Caco-2 (cell line): ENCODE data around the gene KCND1. TPM values are rescaled to one million over a fixed set of nuclear protein-coding genes. Genes with fewer than 3 reads are reported as not detected.

Experiments
- BruUV-seq: library from RNA; stranded (reverse); fragments of 400-500 nt; replicated peaks from 2 replicates; lab custom pipeline; 2021; lab: Mats Ljungman, UMichigan
- CTCF ChIA-PET: fragments of 300-600 bp; sonication (Branson Sonifier 250); formaldehyde crosslinking; loops from one replicate; lab custom pipeline; 2022; ENCODE audit warnings: antibody characterized with exemption; lab: Charles Lee
- POLR2A ChIA-PET: fragments of 300-600 bp; sonication (Branson Sonifier 250); formaldehyde crosslinking; loops from one replicate; lab custom pipeline; 2022; ENCODE audit warnings: antibody characterized with exemption; lab: Charles Lee
- DNase-seq, 2 experiments: peaks; one replicate each; pipeline versions ENCODE4 v3.0.0 to v3.0.0-alpha.2; 2020 to 2022
- H3K27me3 ChIP-seq: replicated peaks from 2 replicates; pipeline ENCODE4 v1.6.0; 2011; ENCODE audit warnings: low read length; ENCODE audit not compliant: control insufficient read depth, insufficient read depth
- H3K36me3 ChIP-seq: 2 replicates; pipeline ENCODE4 v1.5.1; 2011; ENCODE audit warnings: low read length; ENCODE audit not compliant: control insufficient read depth, insufficient read depth
- H3K4me1 ChIP-seq: fragments of 250-450 bp; sonication (Bioruptor Pico); 2 replicates; pipeline ENCODE4 v1.5.1; 2020; ENCODE audit warnings: mild to moderate bottlenecking
- H3K4me3 ChIP-seq: 2 replicates; pipeline ENCODE4 v1.5.1; 2011; ENCODE audit warnings: low read depth, mild to moderate bottlenecking, control low read depth, low read length
- H3K9me3 ChIP-seq: fragments of 250-450 bp; sonication (Bioruptor Pico); 2 replicates; pipeline ENCODE4 v1.5.1; 2020; ENCODE audit warnings: mild to moderate bottlenecking, moderate library complexity
- H3K27ac Mint-ChIP-seq: one replicate; pipeline ENCODE4 v1.8.0; 2022; ENCODE audit warnings: mixed read lengths; ENCODE audit not compliant: unreplicated experiment
- H3K27me3 Mint-ChIP-seq: one replicate; pipeline ENCODE4 v1.8.0; 2022; ENCODE audit warnings: mixed read lengths; ENCODE audit not compliant: insufficient read depth, unreplicated experiment
- H3K36me3 Mint-ChIP-seq: one replicate; pipeline ENCODE4 v1.8.0; 2022; ENCODE audit warnings: mild to moderate bottlenecking, mixed read lengths; ENCODE audit not compliant: insufficient read depth, unreplicated experiment
- H3K4me1 Mint-ChIP-seq: one replicate; pipeline ENCODE4 v1.8.0; 2022; ENCODE audit warnings: low read depth, mixed read lengths; ENCODE audit not compliant: unreplicated experiment
- H3K4me3 Mint-ChIP-seq: one replicate; pipeline ENCODE4 v1.8.0; 2022; ENCODE audit warnings: mild to moderate bottlenecking, moderate library complexity, mixed read lengths; ENCODE audit not compliant: unreplicated experiment
- H3K9me3 Mint-ChIP-seq: one replicate; pipeline ENCODE4 v1.8.0; 2022; ENCODE audit warnings: mixed read lengths; ENCODE audit not compliant: unreplicated experiment
- CTCF ChIP-seq, 2 experiments: fragments of 200-600 bp in 1 of 2; IDR thresholded peaks; 1 replicate in 1 of 2; 2 replicates in 1 of 2; pipeline versions ENCODE4 v1.5.1 to v1.8.0; 2011 to 2022; ENCODE audit warnings: antibody characterized with exemption in 1 of 2, control low read depth in 1 of 2, inconsistent platforms in 1 of 2, low read depth in 1 of 2, low read length in 1 of 2, mild to moderate bottlenecking in 1 of 2, moderate library complexity in 1 of 2; ENCODE audit not compliant: insufficient read depth in 1 of 2, severe bottlenecking in 1 of 2, unreplicated experiment in 1 of 2
- intact Hi-C: fragments of 100-400 bp; cut with micrococcal nuclease; formaldehyde crosslinking; loops from one replicate; pipeline ENCODE4 v1.10.0; 2022; ENCODE audit not compliant: unreplicated experiment
- total RNA-seq: library from RNA; stranded (reverse); gene quantifications from 2 replicates; pipeline ENCODE4 v1.2.3, GENCODE V29; 2022

Gene KCND1
- total RNA-seq, 1 experiment from 2014 or later = 0.88 TPM

DNA sequence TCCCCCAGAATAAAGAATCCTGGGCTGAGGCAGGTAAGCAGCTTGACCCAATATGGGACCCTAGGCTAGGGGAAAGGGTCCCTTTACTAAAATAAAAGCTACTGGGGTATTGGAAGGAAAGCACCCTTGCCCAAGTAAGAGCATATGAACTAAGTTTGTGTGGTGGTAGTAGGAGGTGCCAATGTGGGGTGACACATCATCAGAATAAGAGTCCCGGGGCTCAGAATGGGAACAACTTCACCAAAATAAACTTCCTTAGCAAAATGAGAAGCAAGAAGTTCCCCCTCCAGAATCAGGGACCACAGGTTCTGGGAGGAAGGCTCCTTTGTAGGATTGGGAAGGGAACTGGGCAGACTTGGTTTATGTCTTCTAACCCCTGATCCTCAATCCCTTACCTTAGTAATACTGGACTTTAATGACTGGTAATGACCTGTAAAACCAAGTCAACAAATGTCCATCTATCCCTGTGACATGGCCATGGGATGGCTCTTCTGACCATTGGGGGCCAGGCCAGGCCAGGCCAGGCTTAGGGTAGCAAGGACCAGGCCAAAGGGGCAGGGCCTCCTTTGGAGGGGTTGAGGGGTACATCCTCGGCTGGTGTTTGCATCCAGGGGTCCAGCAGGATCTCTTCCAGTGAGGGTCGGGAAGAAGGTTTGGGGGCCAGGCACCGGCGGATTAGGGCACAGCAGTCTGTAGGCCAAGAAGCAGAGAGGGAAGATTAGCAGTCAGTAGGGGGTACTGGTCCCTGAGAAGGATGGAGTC lies 57.9 kb downstream of the KCND1 start:
- Histone ChIP-seq H3K4me3 (no peak overlapping the region), H3K27me3 (no peaks in the 10 kb centered on the region), H3K4me1 (peaks cover 10% of the 10 kb centered on the region; the same call in 1 of the 2 replicates), H3K9me3 (no peaks in the 10 kb centered on the region), H3K36me3 (no peaks in the 10 kb centered on the region; the same call in 1 of the 2 replicates)
- Mint-ChIP-seq H3K27me3 (no peaks in the 10 kb centered on the region), H3K4me3 (no peak overlapping the region), H3K36me3 (peaks cover 49% of the 10 kb centered on the region), H3K27ac (no peak overlapping the region), H3K9me3 (no peaks in the 10 kb centered on the region), H3K4me1 (peaks cover 34% of the 10 kb centered on the region)
- no TSS peak for BruUV-seq
- intact Hi-C loops = loop anchor here (2.0 kb wide), 1 partner anchor 59 kb away; no protein-coding TSS in a partner anchor
- ChIA-PET CTCF (no interaction called here), POLR2A (no interaction called here)
- DNase-seq = no peak
- no peak for TF ChIP-seq CTCF (IDR thresholded peaks at IDR 0.05; ENCODE audit: insufficient read depth in 1 of 2, low read depth in 1 of 2, low read length in 1 of 2, severe bottlenecking in 1 of 2, unreplicated experiment in 1 of 2)

DNA sequence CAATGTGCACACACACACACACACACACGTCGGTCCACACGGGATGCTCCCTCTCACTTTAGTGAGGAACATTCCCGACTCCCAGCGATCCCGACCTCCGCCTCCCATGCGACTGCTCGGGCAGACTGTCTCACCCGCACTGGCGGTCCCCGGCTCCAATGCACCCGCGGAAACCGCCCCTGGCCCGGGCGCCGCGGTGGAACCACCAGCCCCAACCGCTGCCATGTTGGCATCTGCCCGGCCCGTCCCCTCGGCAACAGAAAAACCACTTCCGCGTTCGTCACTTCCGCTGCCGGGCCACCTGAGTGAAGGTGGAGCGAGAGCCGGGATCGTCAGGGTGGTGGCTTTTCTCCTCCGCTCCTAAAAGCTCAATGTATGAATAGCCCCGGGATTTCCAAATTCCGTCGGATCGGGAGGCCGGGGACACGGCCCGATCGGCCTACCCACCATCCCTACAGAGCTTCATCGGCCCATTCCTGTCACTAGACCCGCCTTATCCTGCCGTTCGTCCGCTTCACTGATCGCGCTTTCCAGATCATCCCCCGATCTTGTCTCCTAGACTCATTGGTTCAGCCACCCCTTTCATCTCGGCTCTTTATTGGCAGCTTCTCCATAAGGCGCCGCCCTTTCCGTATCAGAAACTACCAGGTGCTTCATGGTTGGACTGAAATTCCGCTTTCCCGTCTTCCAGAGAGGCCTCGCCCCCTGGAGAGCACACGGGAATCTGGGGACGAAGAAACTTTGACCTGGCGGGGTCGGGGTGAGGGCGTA lies 60.0 kb downstream of the KCND1 start, which contains the start of gene SLC35A2:
TSS of gene SLC35A2 (minus strand) at position 235 of the 771 bp plus-strand sequence. CDS start at position 225, 10 bp downstream.
- H3K9me3 ChIP-seq = no peaks in the 10 kb centered on the region
- Mint-ChIP-seq H3K27ac (peak within 1 kb of the TSS; percentile 100), H3K9me3 (no peaks in the 10 kb centered on the region), H3K4me3 (peak within 1 kb of the TSS; percentile 95), H3K27me3 (no peaks in the 10 kb centered on the region), H3K36me3 (peaks cover 33% of the 10 kb centered on the region), H3K4me1 (peaks cover 21% of the 10 kb centered on the region)
- TF ChIP-seq CTCF (IDR thresholded peaks at IDR 0.05; ENCODE audit: insufficient read depth in 1 of 2, low read depth in 1 of 2, low read length in 1 of 2, severe bottlenecking in 1 of 2, unreplicated experiment in 1 of 2) = no peak
- BruUV-seq = no TSS peak
- H3K36me3 ChIP-seq = no peaks in the 10 kb centered on the region; the same call in 1 of the 2 replicates
- peak within 1 kb of the TSS; percentile 87 for H3K4me3 ChIP-seq
- ChIA-PET POLR2A (interaction anchor here (0.6 to 1.6 kb wide), 11 partner anchors 9 to 1261 kb away, joined by 3 to 24 read pairs (median 4); partner anchors contain the start of genes ELK1, HDAC6, PQBP1 and TIMM17B), CTCF (interaction anchor here (1.0 to 1.5 kb wide), 6 partner anchors 14 to 244 kb away, joined by 3 to 4 read pairs (median 4); partner anchors contain the start of genes PQBP1 and TIMM17B)
- intact Hi-C loops = loop anchor here (1.0 to 2.0 kb wide), 2 partner anchors 13 to 57 kb away; no protein-coding TSS in a partner anchor
- H3K4me1 ChIP-seq = 0 out of 2 replicates have a peak, but pooled peaks cover 7% of the 10 kb centered on the region
- DNase-seq = peak; percentile 86 to 91
- no peaks in the 10 kb centered on the region for H3K27me3 ChIP-seq

Other genes with a start within 250 kb of the KCND1 start
- not detected in 2 replicates for gene GLOD5, start 210.1 kb downstream of the KCND1 start, total RNA-seq
- gene GATA1, start 185.3 kb downstream of the KCND1 start, total RNA-seq = not detected in 2 replicates
- 99.6 and 110 TPM in 2 replicates for gene HDAC6, start 169.8 kb downstream of the KCND1 start, total RNA-seq
- gene ERAS, start 145.3 kb downstream of the KCND1 start, total RNA-seq = not detected in 2 replicates
- gene PCSK1N, start 136.2 kb downstream of the KCND1 start, total RNA-seq = 19.5 and 24.1 TPM in 2 replicates
- gene TIMM17B, start 74.1 kb downstream of the KCND1 start, total RNA-seq = 82.5 and 90.6 TPM in 2 replicates
- gene PQBP1, start 73.9 kb downstream of the KCND1 start, total RNA-seq = 111 and 114 TPM in 2 replicates
- 58.8 and 61.4 TPM in 2 replicates for gene SLC35A2, start 60.2 kb downstream of the KCND1 start, total RNA-seq
- 12.0 and 13.9 TPM in 2 replicates for gene PIM2, start 52.8 kb downstream of the KCND1 start, total RNA-seq
- gene OTUD5, start 14.2 kb downstream of the KCND1 start, total RNA-seq = 40.1 and 40.6 TPM in 2 replicates
- 43.1 and 43.6 TPM in 2 replicates for gene GRIPAP1, start 30.4 kb upstream of the KCND1 start, total RNA-seq
- gene TFE3, start 71.5 kb upstream of the KCND1 start, total RNA-seq = 28.1 and 32.0 TPM in 2 replicates
- gene CCDC120, start 87.2 kb upstream of the KCND1 start, total RNA-seq = 16.7 and 17.6 TPM in 2 replicates
- gene PRAF2, start 102.2 kb upstream of the KCND1 start, total RNA-seq = 3.2 and 5.4 TPM in 2 replicates
- 26.7 and 28.6 TPM in 2 replicates for gene WDR45, start 108.0 kb upstream of the KCND1 start, total RNA-seq
- 25.4 and 25.6 TPM in 2 replicates for gene GPKOW, start 151.9 kb upstream of the KCND1 start, total RNA-seq
- gene MAGIX, start 190.9 kb upstream of the KCND1 start, total RNA-seq = 1.5 and 2.1 TPM in 2 replicates
- 54.2 and 73.9 TPM in 2 replicates for gene PLP2, start 200.1 kb upstream of the KCND1 start, total RNA-seq
- 8.4 and 10.9 TPM in 2 replicates for gene PRICKLE3, start 214.5 kb upstream of the KCND1 start, total RNA-seq
- gene SYP, start 228.3 kb upstream of the KCND1 start, total RNA-seq = 18.3 and 23.3 TPM in 2 replicates